ENCODE results near the gene RIPOR3. TPM values are rescaled to one million over a fixed set of nuclear protein-coding genes. Genes with fewer than 3 reads are reported as not detected.

Gene RIPOR3
- not detected in 2 replicates for total RNA-seq

GRCh38 chr20:50690650-50691572 is at the start of gene RIPOR3:
TSS of gene RIPOR3 (minus strand) at chr20:50691542. CDS start at chr20:50691128, 414 bp downstream.

GRCh38 chr20:50731055-50731929 is 40.0 kb upstream of the RIPOR3 start, which contains the start of gene PARD6B:
TSS of gene PARD6B (plus strand) at chr20:50731580. CDS start at chr20:50731787, 207 bp downstream.

Small RNAs within 50 kb of the gene (small RNA-seq; reads per million reads assigned to genes)
- gene MIR1302-5 (not detected), gene MIR645 (not detected), gene RF00019 (not detected)

Other genes with a start within 250 kb of the RIPOR3 start
- 63.0 and 71.9 TPM in 2 replicates for gene PTPN1, start 181.2 kb downstream of the RIPOR3 start, total RNA-seq
- 0.27 and 0.43 TPM in 2 replicates for gene PARD6B, start 40.0 kb upstream of the RIPOR3 start, total RNA-seq
- 1.0 and 2.9 TPM in 2 replicates for gene BCAS4, start 103.5 kb upstream of the RIPOR3 start, total RNA-seq
- 54.0 and 56.4 TPM in 2 replicates for gene ADNP, start 239.9 kb upstream of the RIPOR3 start, total RNA-seq